GM12865 (cell line): ENCODE results near the gene C5orf47.

Experiments used
- DNase-seq: peaks from one replicate; pipeline ENCODE4 v3.0.0; 2010; ENCODE audit warnings: low read depth
- H3K4me3 ChIP-seq: 2 replicates; pipeline ENCODE4 v1.5.1; 2011; ENCODE audit warnings: mild to moderate bottlenecking, low read depth, low read length, control low read depth
- CTCF ChIP-seq: IDR thresholded peaks from 2 replicates; pipeline ENCODE4 v1.5.1; 2011; ENCODE audit warnings: low read length, control low read depth, low read depth, inconsistent platforms; ENCODE audit not compliant: insufficient read depth; ENCODE audit errors: missing control alignments

The C5orf47 gene

GRCh38 chr5:174030286-174030685 is 41.3 kb downstream of the C5orf47 start:
- no peak for TF ChIP-seq CTCF
- no peak overlapping the region for H3K4me3 ChIP-seq
- DNase-seq: no peak

- H3K4me3 ChIP-seq: no peak overlapping the region
- no peak for DNase-seq
- no peak for TF ChIP-seq CTCF
These were observed 55.7 kb downstream of the C5orf47 start for GRCh38 chr5:174044466-174045254.

- no peak within 1 kb of the TSS for H3K4me3 ChIP-seq
- peak; percentile 89 for DNase-seq
- peak; percentile 84 for TF ChIP-seq CTCF
These were observed 56.6 kb downstream of the C5orf47 start, which contains the start of gene NSG2 for GRCh38 chr5:174045470-174046025. Gene NSG2 (plus strand): TSS chr5:174045706. CDS start chr5:174046756, 1,050 bp downstream.

- DNase-seq: no peak
- H3K4me3 ChIP-seq: no peak overlapping the region
- no peak for TF ChIP-seq CTCF
These were observed 57.6 kb downstream of the C5orf47 start for GRCh38 chr5:174046558-174046957.

- DNase-seq: no peak
- no peak for TF ChIP-seq CTCF
- no peak overlapping the region for H3K4me3 ChIP-seq
These were observed 58.6 kb downstream of the C5orf47 start for GRCh38 chr5:174047472-174048099.

- TF ChIP-seq CTCF: no peak
- no peak for DNase-seq
- no peak overlapping the region for H3K4me3 ChIP-seq
These were observed 63.7 kb downstream of the C5orf47 start for GRCh38 chr5:174052636-174053035.
